HG02623 (cell line): ENCODE measurements around the gene PROX1.

Source experiments
- ATAC-seq: cut with Tn5 transposase; IDR thresholded peaks from one replicate; pipeline ENCODE4 v1.9.1; 2021; ENCODE audit warnings: moderate library complexity; ENCODE audit not compliant: unreplicated experiment

The PROX1 gene

DNA sequence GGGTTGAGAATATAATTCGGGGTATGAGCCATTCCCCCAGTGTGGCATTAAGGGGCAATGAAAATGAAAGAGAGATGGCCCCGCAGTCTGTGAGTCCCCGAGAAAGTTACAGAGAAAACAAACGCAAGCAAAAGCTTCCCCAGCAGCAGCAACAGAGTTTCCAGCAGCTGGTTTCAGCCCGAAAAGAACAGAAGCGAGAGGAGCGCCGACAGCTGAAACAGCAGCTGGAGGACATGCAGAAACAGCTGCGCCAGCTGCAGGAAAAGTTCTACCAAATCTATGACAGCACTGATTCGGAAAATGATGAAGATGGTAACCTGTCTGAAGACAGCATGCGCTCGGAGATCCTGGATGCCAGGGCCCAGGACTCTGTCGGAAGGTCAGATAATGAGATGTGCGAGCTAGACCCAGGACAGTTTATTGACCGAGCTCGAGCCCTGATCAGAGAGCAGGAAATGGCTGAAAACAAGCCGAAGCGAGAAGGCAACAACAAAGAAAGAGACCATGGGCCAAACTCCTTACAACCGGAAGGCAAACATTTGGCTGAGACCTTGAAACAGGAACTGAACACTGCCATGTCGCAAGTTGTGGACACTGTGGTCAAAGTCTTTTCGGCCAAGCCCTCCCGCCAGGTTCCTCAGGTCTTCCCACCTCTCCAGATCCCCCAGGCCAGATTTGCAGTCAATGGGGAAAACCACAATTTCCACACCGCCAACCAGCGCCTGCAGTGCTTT is 9.4 kb downstream of the PROX1 start:
- ATAC-seq, result no peak

DNA sequence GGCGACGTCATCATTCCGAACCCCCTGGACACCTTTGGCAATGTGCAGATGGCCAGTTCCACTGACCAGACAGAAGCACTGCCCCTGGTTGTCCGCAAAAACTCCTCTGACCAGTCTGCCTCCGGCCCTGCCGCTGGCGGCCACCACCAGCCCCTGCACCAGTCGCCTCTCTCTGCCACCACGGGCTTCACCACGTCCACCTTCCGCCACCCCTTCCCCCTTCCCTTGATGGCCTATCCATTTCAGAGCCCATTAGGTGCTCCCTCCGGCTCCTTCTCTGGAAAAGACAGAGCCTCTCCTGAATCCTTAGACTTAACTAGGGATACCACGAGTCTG is 10.0 kb downstream of the PROX1 start:
- ATAC-seq, result no peak

- no peak for ATAC-seq
Measured at GRCh38 chr1:213998785-213999184, 11.0 kb downstream of the PROX1 start.

DNA sequence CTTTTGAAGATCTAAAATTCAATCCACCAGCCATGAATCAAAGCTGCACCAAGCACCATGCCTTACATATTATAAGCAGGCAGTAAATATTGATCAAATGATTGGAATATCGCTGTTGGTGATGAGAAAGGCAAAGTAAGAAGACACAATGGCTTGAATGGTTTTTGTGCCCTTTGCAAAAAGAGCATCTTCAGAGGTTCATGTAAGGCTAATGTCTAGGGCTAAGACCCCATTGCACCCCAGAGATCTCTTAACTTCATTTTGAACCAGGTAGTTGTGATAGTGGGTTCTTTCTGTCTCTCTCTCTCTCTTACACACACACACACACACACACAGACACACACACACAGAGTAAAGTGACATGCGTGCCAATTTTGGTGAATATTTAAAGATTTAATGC is 12.0 kb downstream of the PROX1 start:
- no peak for ATAC-seq

GRCh38 chr1:214002060-214002459 is 14.3 kb downstream of the PROX1 start:
- no peak for ATAC-seq

- no peak for ATAC-seq
Measured at GRCh38 chr1:214002472-214002871, 14.7 kb downstream of the PROX1 start.

- no peak for ATAC-seq
Measured at GRCh38 chr1:214003233-214003632, 15.5 kb downstream of the PROX1 start.

- no peak for ATAC-seq
Measured at GRCh38 chr1:214004014-214004413, 16.2 kb downstream of the PROX1 start.

DNA sequence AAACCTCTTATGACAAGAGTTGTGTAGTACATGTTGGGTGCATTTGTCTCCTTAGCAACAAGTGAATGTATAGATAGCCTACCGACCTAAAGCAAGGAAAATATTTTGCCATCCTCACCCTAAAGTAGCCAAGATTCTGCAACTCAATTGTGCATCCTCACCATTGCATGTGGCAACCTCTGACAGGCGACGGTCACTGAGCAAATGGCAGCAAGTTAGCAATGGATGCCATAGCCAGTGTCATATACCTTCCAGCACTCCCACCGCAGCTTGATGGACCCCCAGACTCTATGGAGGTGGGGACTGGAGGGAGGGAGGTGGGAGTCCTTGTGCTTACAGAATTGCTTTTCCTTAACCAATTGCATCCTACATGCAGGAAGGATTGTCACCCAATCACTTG is 17.0 kb downstream of the PROX1 start:
- ATAC-seq, result no peak

DNA sequence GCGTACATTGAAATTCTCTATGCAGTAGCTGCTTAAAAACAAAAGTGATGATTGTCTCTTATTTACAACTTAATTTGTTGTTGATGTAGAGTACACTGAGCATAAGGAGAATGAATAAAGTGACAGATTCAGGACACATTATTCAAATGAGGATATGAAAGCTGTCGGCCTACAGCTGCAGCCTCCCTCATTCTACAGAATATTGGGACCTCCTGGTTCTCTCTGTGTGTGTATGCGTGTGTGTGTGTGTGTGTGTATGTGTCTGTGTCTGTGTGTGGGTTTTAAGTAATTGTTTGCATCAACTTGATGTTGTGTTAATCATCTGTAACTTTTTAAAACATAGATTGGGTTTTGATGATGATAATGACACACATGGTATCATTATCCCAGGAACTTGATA is 17.9 kb downstream of the PROX1 start:
- ATAC-seq, result no peak

- ATAC-seq, result no peak
Measured at GRCh38 chr1:214006845-214007244, 19.1 kb downstream of the PROX1 start.

- no peak for ATAC-seq
Measured at GRCh38 chr1:214008347-214008746, 20.6 kb downstream of the PROX1 start.

DNA sequence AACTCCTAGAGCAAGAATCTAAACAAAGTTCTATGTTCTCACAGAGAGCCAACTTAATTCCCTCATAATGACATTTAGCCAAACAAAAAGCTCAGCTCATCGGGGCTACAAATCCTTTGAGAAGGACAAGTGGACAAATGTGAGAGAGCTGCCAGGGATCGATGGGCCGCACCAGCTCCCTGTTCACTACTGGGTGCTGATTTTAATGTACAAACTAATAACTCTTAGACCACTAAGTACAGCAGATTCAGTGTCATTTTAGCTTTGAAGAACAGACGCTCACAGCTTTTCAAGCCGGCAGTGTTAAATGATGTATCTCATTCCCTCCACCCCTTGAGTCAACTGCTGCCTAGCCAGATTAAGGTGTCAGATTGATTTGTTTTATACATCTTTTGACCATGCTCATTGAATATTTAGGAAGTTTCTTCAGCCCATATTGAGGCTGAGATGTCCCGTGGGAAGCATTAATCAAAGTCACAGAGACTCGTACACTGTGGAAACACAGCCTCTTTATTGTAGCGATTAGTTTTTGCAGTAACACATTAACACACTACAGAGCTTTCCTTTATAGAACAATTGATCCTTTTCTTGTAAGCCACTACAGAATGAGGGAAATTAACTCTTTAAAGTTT is 21.1 kb downstream of the PROX1 start:
- ATAC-seq, result no peak

DNA sequence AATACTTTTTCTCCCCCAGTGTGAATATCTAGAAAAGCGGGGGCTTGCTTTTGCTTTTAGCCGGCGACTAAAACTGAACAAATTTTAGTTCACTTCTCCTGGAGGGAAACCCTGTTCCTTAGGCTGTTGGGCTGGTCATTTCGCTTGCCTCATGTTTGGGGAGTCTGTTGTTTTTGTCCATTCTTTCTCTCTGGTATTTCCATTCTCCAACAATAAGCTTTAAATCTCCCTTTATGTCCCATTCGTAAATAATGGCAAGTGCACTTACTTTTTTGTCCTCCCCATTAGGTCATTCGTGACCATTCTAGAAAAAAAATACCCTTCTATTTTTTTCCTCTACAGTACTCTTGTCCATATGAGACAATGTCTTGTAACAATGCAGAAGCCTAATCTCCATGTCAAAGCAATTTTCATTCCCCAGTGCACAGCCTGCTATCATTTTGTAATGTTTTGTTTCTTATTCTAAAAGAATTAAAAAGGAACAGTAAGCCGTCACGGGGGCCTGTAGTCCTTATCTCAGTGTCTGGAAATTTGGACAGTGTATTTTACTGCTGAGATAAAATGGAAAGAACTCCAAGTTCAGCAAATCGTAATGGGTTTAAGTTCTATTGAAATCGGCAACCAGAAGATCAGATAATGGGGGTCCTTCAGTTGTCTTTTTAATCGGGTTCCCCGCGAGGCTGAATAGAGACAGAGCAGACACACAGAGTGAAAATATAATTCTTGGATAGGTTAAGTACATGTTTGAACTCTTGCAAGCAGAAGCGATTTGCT is 21.8 kb downstream of the PROX1 start:
- no peak for ATAC-seq

DNA sequence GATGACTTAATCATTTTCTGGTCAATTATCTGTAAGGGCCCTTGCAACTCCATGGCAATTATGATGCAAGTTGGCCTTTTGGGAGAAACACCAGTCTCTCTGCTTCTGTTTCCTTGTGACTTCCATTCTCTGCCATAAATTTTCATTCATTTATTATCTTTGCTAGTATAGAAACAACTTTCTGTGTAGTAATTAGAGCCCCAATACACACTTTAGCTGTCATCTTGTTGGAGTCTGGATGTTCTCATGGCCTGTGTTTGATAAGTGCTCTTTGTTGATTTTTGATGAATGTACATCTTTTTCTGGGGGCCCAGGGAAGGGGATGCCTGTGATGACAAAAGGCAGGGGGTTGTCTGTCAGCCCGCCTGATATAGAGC is 22.4 kb downstream of the PROX1 start:
- ATAC-seq, result no peak

GRCh38 chr1:214010717-214011116 is 22.9 kb downstream of the PROX1 start:
- ATAC-seq, result no peak

DNA sequence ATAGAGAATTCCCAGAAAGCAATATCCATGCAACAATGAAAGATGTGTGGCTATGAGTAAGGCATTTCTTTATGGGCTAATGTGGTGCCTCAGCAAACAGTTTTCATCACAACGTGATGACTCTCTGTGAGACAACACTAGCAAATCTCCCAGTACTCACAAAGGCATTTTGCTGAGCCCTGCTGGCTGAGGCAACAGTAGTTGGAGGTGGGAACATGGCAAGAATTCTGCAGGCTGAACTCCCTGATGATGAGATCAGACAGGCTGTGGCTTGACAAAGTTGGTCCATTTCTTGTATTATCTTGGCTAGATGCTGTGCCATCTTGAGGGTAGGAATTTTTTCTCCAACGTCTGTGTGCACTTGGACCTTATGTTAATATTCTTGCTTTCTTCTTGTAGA is 24.6 kb downstream of the PROX1 start:
- ATAC-seq, result no peak

DNA sequence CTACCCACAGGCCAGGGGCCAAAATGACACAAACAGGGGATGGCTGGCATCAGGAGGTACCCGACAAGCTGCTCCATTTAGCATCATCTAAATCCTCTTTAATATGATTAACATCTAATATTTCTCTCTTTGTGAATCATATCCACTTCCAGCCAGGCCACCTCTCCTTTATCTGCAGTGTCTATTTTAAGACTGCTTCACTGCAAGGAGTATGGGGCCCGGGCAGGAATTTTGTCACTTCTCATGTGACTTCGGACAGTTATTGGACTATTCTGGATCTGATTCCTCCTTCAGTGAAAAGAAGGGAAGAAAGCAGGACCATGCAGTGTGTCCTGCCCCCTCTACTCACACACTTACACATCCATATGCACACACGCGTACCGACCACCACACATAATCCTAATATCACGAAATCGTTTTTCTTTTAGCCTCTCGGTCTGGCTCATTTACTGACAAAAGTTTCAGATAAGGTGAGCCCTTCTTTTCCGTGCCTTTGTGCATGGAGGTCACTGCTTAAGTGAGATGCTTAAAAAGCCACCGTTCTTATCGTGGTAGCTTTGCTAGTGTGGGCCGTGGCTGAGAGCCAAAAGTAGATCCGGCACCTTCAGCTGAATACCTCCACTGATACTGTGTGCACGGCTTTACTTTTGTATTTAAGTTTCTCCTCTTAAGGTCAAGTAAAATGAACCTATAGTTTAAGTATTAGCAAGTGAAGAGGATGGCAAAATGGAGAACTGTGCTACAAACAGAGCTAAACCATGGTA is 26.0 kb downstream of the PROX1 start:
- ATAC-seq, result no peak

DNA sequence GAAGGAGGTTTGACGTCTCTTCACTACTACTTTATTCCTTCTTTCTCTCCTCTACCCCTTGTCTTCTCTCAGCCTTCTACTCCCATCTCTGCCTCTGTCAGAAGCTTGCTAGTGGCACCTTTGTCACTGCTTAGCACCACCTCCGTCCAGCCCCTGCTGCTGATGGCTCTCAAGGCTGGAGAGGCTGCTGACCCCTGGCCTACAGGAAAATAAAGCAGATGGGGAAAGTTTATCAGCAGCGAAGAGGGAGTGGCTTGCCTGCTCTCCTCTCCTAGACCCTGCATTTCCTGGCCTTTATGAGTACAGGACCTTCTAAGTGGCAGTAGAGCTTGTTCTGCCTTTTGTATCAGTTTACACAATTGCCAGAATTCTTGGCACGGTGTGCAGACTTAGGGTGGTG is 27.0 kb downstream of the PROX1 start:
- ATAC-seq, result no peak

- no peak for ATAC-seq
Measured at GRCh38 chr1:214017191-214017982, 29.6 kb downstream of the PROX1 start.
